Fibroblast of upper back skin (primary cell): Measurements from ENCODE around the gene AFG3L2.
A peak's percentile ranks its signal among the peaks of the same experiment; 100 is the strongest.

ENCODE experiments used
- DNase-seq: peaks from one replicate; pipeline ENCODE4 v3.0.0-alpha.2; 2013

The AFG3L2 gene

DNA sequence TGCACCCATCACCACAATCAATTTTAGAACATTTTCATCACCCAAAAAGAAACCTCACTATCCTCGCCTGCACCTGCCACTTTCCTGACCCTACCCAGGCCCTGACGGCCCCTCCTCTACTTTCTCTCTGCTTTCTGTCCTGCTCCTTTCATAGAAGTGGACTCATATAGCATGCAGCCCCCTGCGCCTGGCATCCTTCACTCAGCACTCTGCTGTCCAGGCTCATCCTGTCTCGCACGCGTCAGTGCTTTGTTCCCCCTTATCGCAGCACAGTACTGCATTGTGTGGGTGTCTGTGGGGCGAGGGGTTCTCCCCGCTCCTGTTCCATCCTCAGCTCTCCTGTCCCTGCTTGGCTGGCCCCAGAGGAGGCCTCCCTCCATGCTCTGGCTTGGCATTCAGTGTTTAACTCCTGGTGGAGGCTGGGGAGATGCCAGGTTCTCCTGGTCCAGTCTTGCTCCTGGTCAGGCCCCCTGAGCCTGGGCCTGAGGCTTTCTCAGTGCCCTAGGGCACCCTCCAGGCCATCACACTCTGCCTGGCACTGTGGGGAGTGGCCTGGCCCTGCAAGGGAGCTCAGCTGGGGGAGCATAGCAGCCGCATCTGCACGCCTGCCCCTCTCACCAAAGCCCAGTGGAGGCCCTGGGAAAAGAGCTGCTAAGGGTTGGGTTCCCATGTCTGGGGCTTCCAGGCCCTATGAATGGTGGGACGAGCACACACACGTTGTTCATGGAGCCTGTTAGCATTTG, 75.6 kb downstream of the AFG3L2 start:
- DNase-seq, result no peak

DNA sequence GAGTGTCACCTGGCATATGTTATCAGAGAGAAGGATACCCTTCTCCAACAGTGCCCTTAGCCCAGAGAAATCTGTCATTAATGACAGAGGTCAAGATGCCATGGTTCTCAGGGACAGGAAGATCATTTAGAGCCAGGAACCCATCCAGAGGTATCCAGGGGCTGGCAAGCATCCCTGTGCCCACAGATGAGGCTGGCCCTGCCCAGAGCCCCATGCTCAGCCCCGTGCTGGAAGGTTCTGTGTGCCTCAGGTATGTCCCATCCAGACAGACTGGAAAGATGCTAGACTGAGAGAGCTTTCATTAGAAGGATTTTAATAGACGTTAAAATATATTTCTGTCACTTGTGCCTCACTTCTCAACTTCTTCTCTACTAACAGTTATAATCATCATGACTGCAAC, 77.2 kb downstream of the AFG3L2 start:
- no peak for DNase-seq

GRCh38 chr18:12296457-12296856, 80.6 kb downstream of the AFG3L2 start:
- peak; percentile 65 for DNase-seq

DNA sequence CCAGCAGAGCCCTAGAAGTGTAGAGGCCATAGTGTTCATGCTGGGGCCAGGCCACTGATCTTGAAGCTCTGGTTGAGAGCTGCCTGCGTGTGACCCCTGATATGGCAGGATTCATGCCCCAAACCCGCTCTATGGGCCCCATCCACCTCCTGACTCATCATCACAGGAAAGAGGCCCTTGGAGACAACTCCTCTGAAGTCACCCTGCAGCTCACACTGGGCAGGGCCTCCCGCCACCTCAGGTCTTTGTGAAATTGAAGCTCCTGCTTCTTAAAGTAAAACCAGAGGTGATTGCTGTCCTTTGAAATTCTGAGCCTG, 81.0 kb downstream of the AFG3L2 start:
- peak; percentile 38 for DNase-seq

DNA sequence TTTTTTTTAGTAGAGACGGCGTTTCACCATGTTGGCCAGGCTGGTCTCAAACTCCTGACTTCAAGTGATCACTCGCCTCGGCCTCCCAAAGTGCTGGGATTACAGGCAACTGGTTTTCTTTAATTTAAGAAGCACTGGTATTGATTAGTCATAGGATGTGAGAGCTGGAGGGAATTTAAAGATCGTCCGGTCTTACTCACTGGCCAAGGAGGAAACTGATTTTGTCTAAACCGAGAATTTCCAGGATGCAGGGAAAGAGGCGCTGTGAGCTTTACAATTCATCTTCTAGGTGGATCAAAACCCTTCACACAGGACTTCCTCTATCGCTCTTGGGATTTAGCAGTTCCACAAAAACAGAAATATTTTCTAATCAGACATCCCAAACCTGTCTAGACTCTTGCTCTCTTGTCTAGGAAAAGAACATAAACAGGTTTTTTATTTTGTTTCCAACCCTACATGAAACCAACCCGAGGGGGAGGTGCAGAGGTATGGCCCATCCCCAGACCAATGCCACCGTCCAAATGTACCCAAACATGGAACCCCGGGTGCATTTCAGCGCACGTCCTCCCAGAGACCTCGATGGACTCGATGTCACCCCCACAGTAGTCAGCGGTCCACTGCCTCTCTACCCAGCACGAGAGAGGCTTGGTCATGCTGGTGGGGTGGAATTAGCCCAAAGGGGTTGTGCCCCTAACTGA, 81.5 kb downstream of the AFG3L2 start:
- peak; percentile 70 for DNase-seq

DNA sequence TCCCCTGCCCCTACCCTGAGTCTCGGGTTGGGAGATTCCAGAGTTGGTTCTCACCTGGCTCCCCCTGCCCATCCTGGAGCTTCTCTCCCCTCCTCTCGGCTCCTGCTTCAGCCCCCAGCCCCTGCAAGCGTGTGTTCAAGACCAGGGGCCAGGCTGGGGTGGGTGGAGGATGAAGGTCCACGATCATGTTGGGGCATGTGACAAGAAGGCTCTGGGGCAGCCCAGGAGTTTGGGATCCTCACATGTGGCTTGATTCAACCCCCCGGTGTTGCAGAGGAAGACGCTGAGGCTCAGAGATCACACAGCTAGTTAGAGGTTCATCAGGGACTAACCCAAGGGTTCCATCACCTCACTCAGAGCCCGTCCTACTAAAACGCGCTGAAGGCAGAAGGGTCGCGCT, 83.2 kb downstream of the AFG3L2 start:
- no peak for DNase-seq

DNA sequence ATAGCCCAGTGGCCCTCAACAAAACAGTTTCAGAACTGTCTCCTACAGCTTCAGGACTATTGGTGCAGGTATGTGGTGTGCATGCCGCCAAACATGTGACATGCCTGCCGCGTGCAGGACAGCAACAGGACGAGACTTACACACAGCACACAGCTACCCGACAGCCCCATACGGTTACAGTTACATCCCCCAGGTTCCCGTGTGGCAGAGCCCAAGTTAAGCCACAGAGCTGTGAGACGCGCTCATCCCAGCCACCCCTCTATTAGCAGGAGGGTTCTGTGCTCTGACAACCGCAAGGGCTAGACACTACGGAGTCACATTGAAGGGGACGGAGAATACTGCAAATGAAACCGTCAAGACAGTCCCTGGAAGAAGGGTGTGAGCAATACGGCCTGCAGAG, 85.3 kb downstream of the AFG3L2 start:
- no peak for DNase-seq

DNA sequence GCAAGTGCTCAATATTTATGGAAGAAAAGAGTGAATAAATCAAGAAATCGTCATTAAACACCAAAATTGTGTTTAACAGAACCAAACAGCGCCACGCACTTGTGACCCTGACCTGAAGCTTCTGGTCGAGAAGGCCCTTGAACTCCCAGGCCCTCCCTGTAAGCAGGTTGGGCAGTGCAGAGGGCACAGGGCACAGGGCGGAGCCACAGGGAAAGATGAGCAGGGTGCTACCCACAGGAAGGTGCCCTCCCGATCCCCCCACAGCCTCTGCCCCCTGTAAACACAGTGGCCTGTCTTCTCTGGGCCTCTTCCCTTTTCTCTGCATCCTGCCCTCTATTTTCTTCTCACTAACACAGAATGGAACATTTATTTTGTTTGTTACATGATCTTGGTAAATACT, 85.9 kb downstream of the AFG3L2 start:
- DNase-seq, result no peak

DNA sequence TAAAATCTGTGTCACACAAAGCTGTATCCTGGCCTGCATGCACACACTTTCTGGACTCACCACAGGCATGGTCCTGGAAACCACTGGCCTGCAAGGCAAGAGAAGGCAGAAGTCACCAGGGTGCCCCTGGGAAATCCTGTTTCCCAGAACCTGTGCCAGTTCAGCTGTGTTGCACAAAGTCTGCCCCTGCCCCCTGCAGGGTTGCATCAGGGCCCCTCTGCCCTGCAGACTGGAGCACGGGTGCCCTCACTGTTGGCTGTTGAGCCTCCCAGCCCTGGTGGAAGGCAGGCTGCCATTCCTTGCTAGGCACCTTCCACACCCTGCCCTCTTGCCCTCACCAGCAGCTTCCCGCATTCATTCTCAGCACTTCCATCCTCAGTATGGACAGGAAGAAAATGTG, 86.9 kb downstream of the AFG3L2 start:
- no peak for DNase-seq

- DNase-seq, result no peak
Observed at GRCh38 chr18:12288403-12288755, 88.6 kb downstream of the AFG3L2 start.

- peak; percentile 84 for DNase-seq
Observed at GRCh38 chr18:12287684-12288402, 89.2 kb downstream of the AFG3L2 start.

DNA sequence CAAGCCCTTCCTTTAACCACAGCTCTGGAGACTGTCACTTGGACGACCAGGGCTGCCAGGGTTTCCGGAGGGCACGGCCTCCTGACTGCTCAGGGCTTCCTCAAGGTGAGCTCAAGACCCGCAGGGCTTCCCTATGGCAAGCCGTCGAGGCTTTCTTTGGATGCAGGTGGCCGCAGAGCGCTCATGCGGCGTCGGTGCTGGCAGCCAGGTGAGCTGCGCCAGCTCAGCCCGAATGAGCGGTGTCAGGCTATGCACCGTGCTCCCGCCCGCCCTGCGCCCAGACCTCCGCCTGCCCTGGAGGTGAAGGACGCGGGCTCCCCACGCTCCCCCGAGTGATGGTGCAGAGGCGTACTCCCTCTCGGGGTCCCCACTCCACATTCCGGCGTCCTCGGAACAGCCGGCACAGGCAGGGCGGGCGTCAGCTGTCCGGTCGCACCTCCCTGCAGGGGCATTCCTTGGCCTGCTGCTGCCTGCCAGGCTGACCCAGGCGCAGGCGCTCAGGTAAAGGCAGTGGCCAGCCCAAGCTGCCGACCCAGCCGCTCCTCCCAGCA, 89.8 kb downstream of the AFG3L2 start:
- no peak for DNase-seq

GRCh38 chr18:12283666-12284065, 93.4 kb downstream of the AFG3L2 start:
- no peak for DNase-seq

- peak; percentile 53 for DNase-seq
Observed at GRCh38 chr18:12283256-12283655, 93.8 kb downstream of the AFG3L2 start.

DNA sequence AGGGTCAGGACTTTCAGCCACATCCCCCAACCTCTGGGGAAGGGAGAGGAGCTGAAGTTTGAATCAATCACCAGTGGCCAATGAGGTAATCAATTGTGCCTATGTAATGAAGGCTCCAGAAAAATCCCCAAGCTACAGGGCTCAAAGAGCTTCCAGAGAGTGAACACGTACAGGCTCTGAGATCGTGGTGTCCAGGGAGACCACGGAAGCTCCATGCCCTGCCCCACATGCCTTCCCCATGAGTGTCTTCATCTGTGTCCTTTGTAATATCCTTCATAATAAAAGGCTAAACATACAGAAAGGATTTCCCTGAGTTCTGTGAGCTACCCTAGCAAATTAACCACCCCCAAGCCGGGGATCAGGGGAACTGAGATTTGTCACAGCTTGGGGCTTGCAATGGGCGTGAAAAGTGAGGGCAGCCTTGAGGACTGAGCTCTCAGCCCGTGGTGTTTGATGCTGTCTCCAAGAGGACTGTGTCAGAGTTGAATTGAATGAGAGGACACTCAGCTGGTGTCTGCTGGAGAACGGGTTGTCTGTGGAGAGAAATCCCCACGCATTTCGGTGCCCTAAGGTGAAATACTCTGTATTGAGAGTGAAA, 94.5 kb downstream of the AFG3L2 start:
- DNase-seq, result peak; percentile 92

DNA sequence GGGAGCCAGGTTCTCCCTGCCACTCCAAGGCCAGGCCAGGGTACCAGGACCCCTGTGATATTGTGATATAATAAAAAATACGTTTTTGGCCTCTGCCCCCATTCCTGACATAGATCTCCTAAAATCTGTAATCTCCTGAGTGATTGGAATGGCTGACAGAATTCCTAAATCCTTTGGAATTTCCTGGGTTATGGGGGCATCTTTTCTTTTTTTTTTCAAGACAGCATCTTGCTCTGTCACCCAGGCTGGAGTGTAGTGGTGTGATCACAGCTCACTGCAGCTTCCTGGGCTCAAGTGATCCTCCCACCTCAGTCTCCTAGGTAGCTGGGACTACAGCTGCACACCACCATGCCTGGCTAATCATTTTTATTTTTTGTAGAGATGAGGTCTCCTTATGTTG, 95.2 kb downstream of the AFG3L2 start:
- DNase-seq, result peak; percentile 52

DNA sequence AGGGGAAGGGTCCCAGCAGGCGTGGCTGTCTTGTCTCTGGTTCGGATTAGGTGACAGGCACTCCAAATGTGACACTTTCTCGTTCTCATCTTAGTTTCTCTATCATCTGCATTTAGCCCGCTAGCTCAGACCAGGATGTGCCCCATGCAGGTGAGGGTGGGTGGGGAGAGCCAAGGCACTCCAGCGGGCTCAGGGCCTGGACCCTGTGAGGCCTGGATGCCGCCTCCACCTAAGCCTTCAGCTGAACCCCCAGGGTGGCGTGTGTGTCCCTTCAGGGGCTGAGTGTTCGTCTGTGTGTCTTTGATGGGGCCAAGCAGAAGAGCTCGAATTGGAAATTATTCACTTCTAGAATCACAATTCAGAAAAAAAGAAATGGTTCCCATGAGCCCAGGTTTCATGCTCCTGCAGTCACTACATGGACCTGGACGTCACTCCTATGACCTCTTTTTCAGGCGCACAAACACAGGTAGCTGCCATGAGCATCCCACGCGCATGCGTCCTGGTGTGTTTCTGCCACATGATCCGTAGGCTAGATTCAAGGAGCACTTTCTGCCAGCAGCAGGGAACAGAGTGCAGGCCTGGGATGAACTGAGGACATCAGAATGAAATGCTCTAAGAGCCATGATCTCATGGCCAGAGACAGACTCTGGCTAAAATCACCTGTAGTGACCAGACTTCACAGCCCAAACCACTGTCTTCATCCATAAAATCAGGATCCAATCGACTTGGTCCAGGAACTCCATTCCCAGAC, 97.1 kb downstream of the AFG3L2 start:
- no peak for DNase-seq
